ENCODE results near the gene FHIT. TPM values are rescaled to one million over a fixed set of nuclear protein-coding genes. Genes with fewer than 3 reads are reported as not detected.

Gene FHIT
- total RNA-seq, 4 donors from 2014 or later: 3.2 to 10.9 (median 6.4) TPM

GRCh38 chr3:60770532-60770931 is 480.7 kb downstream of the FHIT start:
- DNase-seq (ENCODE audit: low spot score) (no peak), ATAC-seq (ENCODE audit: low FRiP score) (no peak)
- TF ChIP-seq CTCF (IDR thresholded peaks at IDR 0.05): no peak

GRCh38 chr3:60767536-60767935 is 483.7 kb downstream of the FHIT start:
- no peak for TF ChIP-seq CTCF (IDR thresholded peaks at IDR 0.05)
- ATAC-seq (ENCODE audit: low FRiP score) (no peak), DNase-seq (ENCODE audit: low spot score) (no peak)

- no peak for ATAC-seq (ENCODE audit: low FRiP score)
- TF ChIP-seq CTCF (IDR thresholded peaks at IDR 0.05): no peak
- no peak for DNase-seq (ENCODE audit: low spot score)
These were observed 485.5 kb downstream of the FHIT start for GRCh38 chr3:60765776-60766175.

- ATAC-seq (ENCODE audit: low FRiP score) (no peak), DNase-seq (ENCODE audit: low spot score) (no peak)
- no peak for TF ChIP-seq CTCF (IDR thresholded peaks at IDR 0.05)
These were observed 486.4 kb downstream of the FHIT start for GRCh38 chr3:60764870-60765269.

GRCh38 chr3:60760145-60760544 is 491.1 kb downstream of the FHIT start:
- ATAC-seq (ENCODE audit: low FRiP score) (no peak), DNase-seq (ENCODE audit: low spot score) (no peak)
- no peak for TF ChIP-seq CTCF (IDR thresholded peaks at IDR 0.05)

- no peak for ATAC-seq (ENCODE audit: low FRiP score)
- DNase-seq (ENCODE audit: low spot score): no peak
- TF ChIP-seq CTCF (IDR thresholded peaks at IDR 0.05): no peak
These were observed 491.8 kb downstream of the FHIT start for GRCh38 chr3:60759439-60759838.

- ATAC-seq (ENCODE audit: low FRiP score) (no peak), DNase-seq (ENCODE audit: low spot score) (no peak)
- TF ChIP-seq CTCF (IDR thresholded peaks at IDR 0.05): no peak
These were observed 492.4 kb downstream of the FHIT start for GRCh38 chr3:60758831-60759230.

Measured in omental fat pad (tissue), 4 donors.